ENCODE measurements around the gene EFCAB6. TPM values are rescaled to one million over a fixed set of nuclear protein-coding genes. Genes with fewer than 3 reads are reported as not detected.

The EFCAB6 gene
- total RNA-seq, 2 donors from 2014 or later, result 3.3 to 10.5 TPM

DNA sequence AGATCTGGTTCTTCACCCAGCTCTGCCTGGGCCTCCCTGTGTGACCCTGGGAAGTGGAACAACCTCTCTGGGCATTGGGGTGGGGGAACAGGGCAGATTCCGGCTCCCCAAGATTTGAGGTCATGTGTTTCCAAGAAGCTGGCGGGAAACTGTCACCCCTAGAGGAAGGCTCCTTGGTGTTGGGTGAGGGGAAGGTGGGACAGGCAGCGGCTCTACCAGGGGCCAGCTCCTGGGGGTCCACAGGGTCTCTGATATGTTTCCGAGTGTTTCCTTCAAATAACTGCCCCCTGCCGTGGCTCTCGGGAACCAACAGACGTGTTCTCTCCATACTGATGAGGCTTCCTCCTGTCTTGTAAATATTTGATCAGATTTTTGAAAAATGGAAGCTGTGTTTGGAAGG is 321.8 kb downstream of the EFCAB6 start:
- intact Hi-C loops (cut with DNase I), result no loop called here
- no peaks in the 10 kb centered on the region for H3K27me3 ChIP-seq (replicated peaks; ENCODE audit: insufficient read depth)
- WGBS, result 80% methylated on average over 7 of the region's 7 CpGs

DNA sequence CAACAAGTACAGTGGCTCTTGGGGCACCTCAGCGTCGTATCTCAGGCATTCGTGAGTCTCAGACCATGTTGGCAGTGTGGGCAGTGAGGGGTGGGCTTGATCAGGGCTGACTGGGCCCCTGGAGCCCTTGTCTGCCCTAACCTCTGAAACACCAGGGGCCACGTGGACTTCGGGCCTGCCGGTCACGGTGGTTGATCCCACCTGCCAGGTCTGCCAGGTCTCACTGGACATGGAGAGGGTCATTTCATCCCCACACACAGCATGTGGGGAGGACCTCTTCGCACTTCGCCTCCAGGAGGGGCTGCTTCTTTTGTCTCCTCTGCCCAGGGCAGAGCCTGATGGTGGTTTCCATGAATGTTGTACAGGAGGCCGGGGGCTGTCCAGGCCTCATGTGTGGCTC is 323.2 kb downstream of the EFCAB6 start:
- no peaks in the 10 kb centered on the region for H3K27me3 ChIP-seq (replicated peaks; ENCODE audit: insufficient read depth)
- H3K4me3 ChIP-seq, result no peak overlapping the region
- intact Hi-C loops (cut with DNase I), result no loop called here
- no peaks in the 10 kb centered on the region for H3K36me3 ChIP-seq
- H3K27ac ChIP-seq, result no peak overlapping the region
- no peaks in the 10 kb centered on the region for H3K9me3 ChIP-seq
- H3K4me1 ChIP-seq (replicated peaks), result no peaks in the 10 kb centered on the region
- no peak for DNase-seq (ENCODE audit: low spot score)
- TF ChIP-seq POLR2A (IDR thresholded peaks at IDR 0.05) (no peak), POLR2AphosphoS5 (IDR thresholded peaks at IDR 0.05) (no peak)
- TF ChIP-seq, protein P1, sequence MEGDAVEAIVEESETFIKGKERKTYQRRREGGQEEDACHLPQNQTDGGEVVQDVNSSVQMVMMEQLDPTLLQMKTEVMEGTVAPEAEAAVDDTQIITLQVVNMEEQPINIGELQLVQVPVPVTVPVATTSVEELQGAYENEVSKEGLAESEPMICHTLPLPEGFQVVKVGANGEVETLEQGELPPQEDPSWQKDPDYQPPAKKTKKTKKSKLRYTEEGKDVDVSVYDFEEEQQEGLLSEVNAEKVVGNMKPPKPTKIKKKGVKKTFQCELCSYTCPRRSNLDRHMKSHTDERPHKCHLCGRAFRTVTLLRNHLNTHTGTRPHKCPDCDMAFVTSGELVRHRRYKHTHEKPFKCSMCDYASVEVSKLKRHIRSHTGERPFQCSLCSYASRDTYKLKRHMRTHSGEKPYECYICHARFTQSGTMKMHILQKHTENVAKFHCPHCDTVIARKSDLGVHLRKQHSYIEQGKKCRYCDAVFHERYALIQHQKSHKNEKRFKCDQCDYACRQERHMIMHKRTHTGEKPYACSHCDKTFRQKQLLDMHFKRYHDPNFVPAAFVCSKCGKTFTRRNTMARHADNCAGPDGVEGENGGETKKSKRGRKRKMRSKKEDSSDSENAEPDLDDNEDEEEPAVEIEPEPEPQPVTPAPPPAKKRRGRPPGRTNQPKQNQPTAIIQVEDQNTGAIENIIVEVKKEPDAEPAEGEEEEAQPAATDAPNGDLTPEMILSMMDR (IDR thresholded peaks at IDR 0.05), result no peak
- 82% methylated on average over 10 of the region's 10 CpGs for WGBS

More for the DNA sequence above, 321.8 kb downstream of the EFCAB6 start:
- DNase-seq (ENCODE audit: low spot score), result no peak
- TF ChIP-seq POLR2AphosphoS5 (IDR thresholded peaks at IDR 0.05), result no peak
- TF ChIP-seq POLR2A (IDR thresholded peaks at IDR 0.05), result no peak
- no peak overlapping the region for H3K4me3 ChIP-seq
- no peaks in the 10 kb centered on the region for H3K9me3 ChIP-seq
- H3K36me3 ChIP-seq, result no peaks in the 10 kb centered on the region
- no peaks in the 10 kb centered on the region for H3K4me1 ChIP-seq (replicated peaks)
- H3K27ac ChIP-seq, result no peak overlapping the region

DNA sequence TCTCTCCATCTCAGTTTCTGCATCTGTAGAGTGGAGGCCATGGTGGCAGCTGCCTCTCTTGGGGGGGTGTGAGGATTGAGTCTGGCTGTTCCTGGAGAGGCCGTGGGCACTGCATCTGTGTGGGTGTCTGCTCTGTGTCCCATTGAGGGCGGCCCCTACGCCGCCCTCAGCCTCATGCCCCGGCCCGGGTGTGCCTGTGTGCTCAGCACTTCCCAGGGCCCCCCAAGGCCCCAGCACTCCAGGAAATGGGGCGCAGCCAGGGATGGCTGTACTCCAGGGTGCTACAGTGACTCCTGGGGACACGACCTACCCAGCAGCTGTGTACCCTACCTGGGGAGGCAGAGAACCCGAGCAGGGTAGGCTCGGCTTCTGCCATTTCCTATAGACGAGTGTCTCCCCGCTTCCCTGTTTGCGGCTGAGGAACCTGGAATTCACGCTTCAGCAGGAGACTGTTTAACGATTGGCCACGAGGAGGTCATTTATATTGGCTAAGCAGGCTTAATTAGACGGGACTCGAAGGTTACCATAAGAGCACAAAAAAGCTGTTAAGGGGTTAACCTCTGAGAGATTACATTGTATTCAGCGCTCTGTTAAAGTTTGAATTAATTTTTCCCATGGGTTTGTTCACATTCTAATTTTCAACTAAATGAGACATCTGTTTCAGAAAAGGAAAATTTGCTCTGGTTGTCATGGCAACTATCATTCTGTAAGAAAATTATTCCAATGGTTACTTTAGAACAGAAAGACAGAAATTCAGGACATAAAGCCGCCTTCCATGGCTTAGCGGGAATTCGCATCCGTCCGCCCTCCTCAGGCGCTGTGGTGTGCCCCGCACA is 323.9 kb downstream of the EFCAB6 start:
- no peaks in the 10 kb centered on the region for H3K36me3 ChIP-seq
- 64% methylated on average over 24 of the region's 26 CpGs for WGBS
- H3K27ac ChIP-seq, result no peak overlapping the region
- intact Hi-C loops (cut with DNase I), result no loop called here
- H3K27me3 ChIP-seq (replicated peaks; ENCODE audit: insufficient read depth), result no peaks in the 10 kb centered on the region
- no peaks in the 10 kb centered on the region for H3K4me1 ChIP-seq (replicated peaks)
- H3K9me3 ChIP-seq, result no peaks in the 10 kb centered on the region
- DNase-seq (ENCODE audit: low spot score), result no peak
- H3K4me3 ChIP-seq, result no peak overlapping the region
- TF ChIP-seq, protein P1 (IDR thresholded peaks at IDR 0.05), result no peak

DNA sequence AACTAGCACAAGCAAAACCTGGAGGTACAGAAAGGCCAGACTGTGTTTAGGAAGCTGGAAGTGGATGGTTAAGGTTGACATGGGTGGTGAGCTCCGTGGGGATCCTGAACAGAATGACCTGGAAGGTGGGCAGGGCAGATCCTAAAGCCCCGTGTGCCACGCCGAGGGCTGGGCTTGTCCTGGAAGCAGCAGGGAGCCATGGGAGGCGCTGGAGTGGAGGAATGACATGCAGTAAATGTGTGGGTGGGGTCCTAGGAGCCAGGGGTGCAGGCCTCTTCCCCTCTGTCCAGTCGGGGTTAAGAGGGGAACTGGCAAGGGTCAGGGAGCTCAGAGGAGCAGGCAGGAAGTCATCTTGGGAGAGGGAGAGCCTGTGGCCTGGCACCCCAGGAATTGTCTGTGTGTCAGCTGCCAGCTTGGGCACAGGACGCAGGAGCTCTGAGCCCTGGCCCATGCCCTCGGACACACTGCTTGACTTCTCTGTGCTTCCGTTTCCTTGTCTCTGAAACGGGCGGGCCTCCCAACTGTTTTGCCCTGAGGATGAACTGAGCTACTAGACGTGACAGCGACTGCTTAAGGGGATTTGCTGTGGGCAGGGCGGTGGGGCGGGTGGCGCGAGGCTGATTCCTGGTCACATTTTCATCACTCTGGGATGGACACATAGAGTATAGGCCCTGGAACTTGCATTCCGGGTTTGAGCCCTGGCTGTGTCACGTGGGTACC is 324.6 kb downstream of the EFCAB6 start:
- TF ChIP-seq, protein P1 (IDR thresholded peaks at IDR 0.05), result no peak
- TF ChIP-seq POLR2AphosphoS5 (IDR thresholded peaks at IDR 0.05), result no peak
- no peak for TF ChIP-seq POLR2A (IDR thresholded peaks at IDR 0.05)
- Histone ChIP-seq H3K36me3 (no peaks in the 10 kb centered on the region), H3K9me3 (no peaks in the 10 kb centered on the region), H3K4me3 (no peak overlapping the region), H3K27me3 (replicated peaks; ENCODE audit: insufficient read depth) (no peaks in the 10 kb centered on the region), H3K27ac (no peak overlapping the region), H3K4me1 (replicated peaks) (no peaks in the 10 kb centered on the region)
- WGBS, result 82% methylated on average over 19 of the region's 19 CpGs
- DNase-seq (ENCODE audit: low spot score), result no peak
- intact Hi-C loops (cut with DNase I), result no loop called here

DNA sequence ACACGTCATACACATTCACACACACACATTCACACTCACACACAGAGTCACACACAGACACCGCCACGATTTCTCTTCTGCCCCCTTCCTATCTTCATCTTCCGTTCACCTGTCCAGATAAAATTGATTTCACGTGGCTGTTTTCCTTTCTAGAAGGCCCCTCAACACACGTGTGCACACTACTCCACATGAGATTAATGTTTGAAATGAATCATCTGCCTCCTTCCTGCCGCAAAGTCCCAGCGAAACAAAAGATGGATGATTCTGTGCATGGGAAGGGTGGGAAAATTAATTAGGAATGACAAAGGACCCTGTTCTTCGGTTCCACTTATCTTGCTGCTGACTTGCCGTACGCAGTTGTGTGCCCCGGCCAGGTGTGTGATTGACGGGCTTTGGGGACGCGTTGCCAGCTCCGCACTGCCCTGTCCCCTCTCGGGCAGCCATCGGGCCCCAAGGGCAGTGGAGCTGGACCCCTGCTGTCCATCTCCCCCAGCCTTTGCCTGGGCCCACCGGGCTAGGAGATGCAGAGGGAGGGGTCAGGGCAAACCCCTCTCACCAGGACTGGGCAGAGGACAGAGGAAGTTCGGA is 326.5 kb downstream of the EFCAB6 start:
- Histone ChIP-seq H3K36me3 (no peaks in the 10 kb centered on the region), H3K9me3 (no peaks in the 10 kb centered on the region), H3K4me1 (replicated peaks) (no peaks in the 10 kb centered on the region), H3K27me3 (replicated peaks; ENCODE audit: insufficient read depth) (no peaks in the 10 kb centered on the region), H3K4me3 (no peak overlapping the region), H3K27ac (no peak overlapping the region)
- intact Hi-C loops (cut with DNase I), result no loop called here
- 78% methylated on average over 20 of the region's 20 CpGs for WGBS
- no peak for DNase-seq (ENCODE audit: low spot score)
- TF ChIP-seq POLR2A (IDR thresholded peaks at IDR 0.05), result no peak
- no peak for TF ChIP-seq POLR2AphosphoS5 (IDR thresholded peaks at IDR 0.05)
- TF ChIP-seq, protein P1 (IDR thresholded peaks at IDR 0.05), result no peak
